Measurements from ENCODE around the gene UQCC2.

The UQCC2 gene

GRCh38 chr6:33744895-33745546 lies 33.5 kb upstream of the UQCC2 start:
- peak overlapping the region; percentile 45 for H3K27ac ChIP-seq
- no peak for DNase-seq (ENCODE audit: low read depth, low spot score)

- H3K27ac ChIP-seq = peak overlapping the region; percentile 45
- DNase-seq (ENCODE audit: low read depth, low spot score) = peak; percentile 99
These were observed 32.7 kb upstream of the UQCC2 start for GRCh38 chr6:33744001-33744848.

- no peak overlapping the region for H3K27ac ChIP-seq
These were observed 31.3 kb upstream of the UQCC2 start for GRCh38 chr6:33742837-33743236.

GRCh38 chr6:33742092-33742491 lies 30.6 kb upstream of the UQCC2 start:
- H3K27ac ChIP-seq = no peak overlapping the region
- no peak for DNase-seq (ENCODE audit: low read depth, low spot score)

More at GRCh38 chr6:33742837-33743236, 31.3 kb upstream of the UQCC2 start:
- DNase-seq (ENCODE audit: low read depth, low spot score) = no peak

GRCh38 chr6:33740794-33741193 lies 29.3 kb upstream of the UQCC2 start:
- H3K27ac ChIP-seq = no peak overlapping the region
- no peak for DNase-seq (ENCODE audit: low read depth, low spot score)

GRCh38 chr6:33740204-33740608 lies 28.7 kb upstream of the UQCC2 start:
- DNase-seq (ENCODE audit: low read depth, low spot score) = no peak
- peak overlapping the region; percentile 22 for H3K27ac ChIP-seq

GRCh38 chr6:33739571-33739970 lies 28.1 kb upstream of the UQCC2 start:
- DNase-seq (ENCODE audit: low read depth, low spot score) = no peak
- peak overlapping the region; percentile 22 for H3K27ac ChIP-seq

- H3K27ac ChIP-seq = no peak overlapping the region
- DNase-seq (ENCODE audit: low read depth, low spot score) = no peak
These were observed 27.4 kb upstream of the UQCC2 start for GRCh38 chr6:33738879-33739278.

- no peak overlapping the region for H3K27ac ChIP-seq
- DNase-seq (ENCODE audit: low read depth, low spot score) = no peak
These were observed 26.7 kb upstream of the UQCC2 start for GRCh38 chr6:33738153-33738552.

- no peak overlapping the region for H3K27ac ChIP-seq
- DNase-seq (ENCODE audit: low read depth, low spot score) = no peak
These were observed 25.9 kb upstream of the UQCC2 start for GRCh38 chr6:33737267-33738026.

- no peak for DNase-seq (ENCODE audit: low read depth, low spot score)
- no peak overlapping the region for H3K27ac ChIP-seq
These were observed 23.7 kb upstream of the UQCC2 start for GRCh38 chr6:33735216-33735615.

- DNase-seq (ENCODE audit: low read depth, low spot score) = no peak
- no peak overlapping the region for H3K27ac ChIP-seq
These were observed 22.2 kb upstream of the UQCC2 start for GRCh38 chr6:33733709-33734007.

- DNase-seq (ENCODE audit: low read depth, low spot score) = no peak
- no peak overlapping the region for H3K27ac ChIP-seq
These were observed 21.6 kb upstream of the UQCC2 start for GRCh38 chr6:33732817-33733708.

GRCh38 chr6:33732385-33732784 lies 20.9 kb upstream of the UQCC2 start:
- DNase-seq (ENCODE audit: low read depth, low spot score) = no peak
- H3K27ac ChIP-seq = no peak overlapping the region

GRCh38 chr6:33731751-33732282 lies 20.3 kb upstream of the UQCC2 start:
- no peak for DNase-seq (ENCODE audit: low read depth, low spot score)
- H3K27ac ChIP-seq = no peak overlapping the region

GRCh38 chr6:33731035-33731434 lies 19.5 kb upstream of the UQCC2 start:
- H3K27ac ChIP-seq = no peak overlapping the region
- no peak for DNase-seq (ENCODE audit: low read depth, low spot score)

GRCh38 chr6:33730611-33731010 lies 19.1 kb upstream of the UQCC2 start:
- DNase-seq (ENCODE audit: low read depth, low spot score) = no peak
- H3K27ac ChIP-seq = no peak overlapping the region

GRCh38 chr6:33729059-33729458 lies 17.6 kb upstream of the UQCC2 start:
- no peak for DNase-seq (ENCODE audit: low read depth, low spot score)
- H3K27ac ChIP-seq = no peak overlapping the region

GRCh38 chr6:33728438-33728837 lies 16.9 kb upstream of the UQCC2 start:
- H3K27ac ChIP-seq = no peak overlapping the region
- DNase-seq (ENCODE audit: low read depth, low spot score) = no peak

GRCh38 chr6:33727932-33728331 lies 16.4 kb upstream of the UQCC2 start:
- no peak overlapping the region for H3K27ac ChIP-seq
- no peak for DNase-seq (ENCODE audit: low read depth, low spot score)

Measured in epithelial cell of prostate (primary cell).